HCT116 (cell line): ENCODE data around the gene MAGI3. TPM values are rescaled to one million over a fixed set of nuclear protein-coding genes. Genes with fewer than 3 reads are reported as not detected.

Experiments
- ATAC-seq: fragments of 200-7000 bp; cut with Tn5 transposase; 2 replicates; pipeline ENCODE4 v1.9.1; 2020; ENCODE audit warnings: mild to moderate bottlenecking, moderate library complexity
- BruUV-seq: library from RNA; stranded (reverse); fragments of 400-500 nt; replicated peaks from 2 replicates; lab custom pipeline; 2021; lab: Mats Ljungman, UMichigan
- CTCF ChIA-PET: fragments of 300-600 bp; sonication (Branson Sonifier 250); formaldehyde crosslinking; loops from one replicate; lab custom pipeline; 2021; ENCODE audit warnings: antibody characterized with exemption; lab: Charles Lee
- POLR2A ChIA-PET: fragments of 300-600, 350-600 bp; sonication (Branson Sonifier 250); formaldehyde crosslinking; loops from one replicate; lab custom pipeline; 2021; ENCODE audit warnings: antibody characterized with exemption; lab: Charles Lee
- RAD21 ChIA-PET, 2 experiments: fragments of 300-600 bp; sonication (Branson Sonifier 250); formaldehyde crosslinking; loops; one replicate each; lab custom pipeline; 2023; ENCODE audit warnings: low total read pairs in 2 of 2; ENCODE audit not compliant: uncharacterized antibody in 2 of 2, unreplicated experiment in 2 of 2, low non-redundant PET in 1 of 2; lab: Charles Lee
- DNase-seq: peaks from one replicate; pipeline ENCODE4 v3.0.0-alpha.2; 2010; ENCODE audit warnings: low read depth, low spot score
- H2AFZ ChIP-seq: fragments of 200-600 bp; shearing (Covaris generic), sonication (generic); 2 replicates; pipeline ENCODE4 v1.6.1; 2017; ENCODE audit warnings: low read depth, mixed run types, mixed read lengths, antibody characterized with exemption, low read length; ENCODE audit not compliant: poor library complexity, severe bottlenecking
- H3K27ac ChIP-seq: 2 replicates; pipeline ENCODE4 v1.5.1; 2012; ENCODE audit warnings: low read depth, low read length
- H3K27me3 ChIP-seq: fragments of 200-600 bp; sonication (generic); 2 replicates; pipeline ENCODE4 v1.6.1; 2016; ENCODE audit warnings: mixed run types, low read length, mixed read lengths; ENCODE audit not compliant: insufficient read depth
- H3K36me3 ChIP-seq, 2 experiments: fragments of 200-500 bp in 1 of 2; fragments of 200-600 bp in 1 of 2; sonication (Bioruptor generic) in 1 of 2; sonication (generic) in 1 of 2; 2 replicates each; pipeline versions ENCODE4 v1.5.1 to v1.6.1; 2014 to 2016; ENCODE audit warnings: low read length in 2 of 2, inconsistent platforms in 1 of 2, mixed read lengths in 1 of 2, mixed run types in 1 of 2; ENCODE audit not compliant: insufficient read depth in 2 of 2, control insufficient read depth in 1 of 2
- H3K4me1 ChIP-seq, 2 experiments: fragments of 200-600 bp in 1 of 2; sonication (generic) in 1 of 2; 2 replicates each; pipeline versions ENCODE4 v1.5.1 to v1.6.1; 2012 to 2017; ENCODE audit warnings: low read length in 2 of 2, inconsistent platforms in 1 of 2, mild to moderate bottlenecking in 1 of 2, mixed read lengths in 1 of 2, mixed run types in 1 of 2, moderate library complexity in 1 of 2; ENCODE audit not compliant: insufficient read depth in 2 of 2, control insufficient read depth in 1 of 2
- H3K4me2 ChIP-seq: fragments of 200-600 bp; sonication (generic); 2 replicates; pipeline ENCODE4 v1.6.1; 2017; ENCODE audit warnings: mixed run types, low read length, mixed read lengths
- H3K4me3 ChIP-seq, 2 experiments: fragments of 200-600 bp in 1 of 2; sonication (generic) in 1 of 2; replicated peaks in 1 of 2; 2 replicates each; pipeline ENCODE4 v1.5.1; 2011 to 2016; ENCODE audit warnings: low read length in 2 of 2, control low read depth in 1 of 2, low read depth in 1 of 2, mild to moderate bottlenecking in 1 of 2, mixed read lengths in 1 of 2, mixed run types in 1 of 2
- H3K79me2 ChIP-seq: fragments of 200-600 bp; sonication (generic); 2 replicates; pipeline ENCODE4 v1.6.1; 2017; ENCODE audit warnings: mild to moderate bottlenecking, mixed run types, low read length, moderate library complexity, mixed read lengths; ENCODE audit not compliant: insufficient read depth
- H3K9ac ChIP-seq: fragments of 200-600 bp; sonication (generic); 2 replicates; pipeline ENCODE4 v1.6.1; 2016; ENCODE audit warnings: low read length, mixed read lengths
- H3K9me2 ChIP-seq: fragments of 200-600 bp; sonication (generic), shearing (Covaris generic); 2 replicates; pipeline ENCODE4 v1.6.1; 2017; ENCODE audit warnings: mixed run types, mild to moderate bottlenecking, moderate library complexity; ENCODE audit not compliant: insufficient read depth
- H3K9me3 ChIP-seq, 2 experiments: fragments of 200-500 bp in 1 of 2; fragments of 200-600 bp in 1 of 2; sonication (Bioruptor generic) in 1 of 2; sonication (generic) in 1 of 2; 2 replicates each; pipeline ENCODE4 v1.6.1; 2014 to 2017; ENCODE audit warnings: low read length in 2 of 2, mixed read lengths in 2 of 2, inconsistent platforms in 1 of 2, low read depth in 1 of 2, mild to moderate bottlenecking in 1 of 2, mixed run types in 1 of 2, moderate library complexity in 1 of 2; ENCODE audit not compliant: control insufficient read depth in 1 of 2, insufficient read depth in 1 of 2
- H4K20me1 ChIP-seq: fragments of 200-600 bp; sonication (generic), shearing (Covaris generic); 2 replicates; pipeline ENCODE4 v1.6.1; 2017; ENCODE audit warnings: mixed run types, mild to moderate bottlenecking, moderate library complexity; ENCODE audit not compliant: insufficient read depth
- CTCF ChIP-seq, 3 experiments: fragments of 200-600 bp in 1 of 3; sonication (generic) in 1 of 3; IDR thresholded peaks in 2 of 3; conservative IDR thresholded peaks in 1 of 3; 2 replicates each; pipeline ENCODE4 v1.5.1; 2012 to 2017; ENCODE audit warnings: low read depth in 2 of 3, low read length in 2 of 3, antibody characterized with exemption in 1 of 3, borderline replicate concordance in 1 of 3, control low read depth in 1 of 3, mild to moderate bottlenecking in 1 of 3, mixed read lengths in 1 of 3, mixed run types in 1 of 3, moderate library complexity in 1 of 3; ENCODE audit not compliant: insufficient read depth in 1 of 3
- JUND ChIP-seq: IDR thresholded peaks from 2 replicates; pipeline ENCODE4 v1.6.1; 2012
- RAD21 ChIP-seq: IDR thresholded peaks from 2 replicates; pipeline ENCODE4 v1.6.1; 2012; ENCODE audit warnings: low read depth, mild to moderate bottlenecking
- ZFX ChIP-seq: fragments of 450-650 bp; IDR thresholded peaks from 2 replicates; pipeline ENCODE4 v1.6.1; 2017
- intact Hi-C: fragments of 100-400 bp; cut with micrococcal nuclease; formaldehyde crosslinking; loops from 2 replicates; pipeline ENCODE4 v1.10.0; 2022
- total RNA-seq: library from RNA; stranded (reverse); gene quantifications from one replicate; pipeline ENCODE4 v1.2.1, GENCODE V29; 2021; ENCODE audit not compliant: unreplicated experiment
- TF ChIP-seq, protein P1 (sequence below): IDR thresholded peaks from 2 replicates; pipeline ENCODE4 v1.6.1; 2012
- TF ChIP-seq, protein P2 (sequence below): IDR thresholded peaks from 2 replicates; pipeline ENCODE4 v1.6.1; 2011; ENCODE audit warnings: mild to moderate bottlenecking, low read length, moderate library complexity; ENCODE audit not compliant: insufficient replicate concordance; ENCODE audit errors: extremely low read depth

Gene MAGI3
- total RNA-seq, 1 experiment from 2014 or later = 11.8 TPM

DNA sequence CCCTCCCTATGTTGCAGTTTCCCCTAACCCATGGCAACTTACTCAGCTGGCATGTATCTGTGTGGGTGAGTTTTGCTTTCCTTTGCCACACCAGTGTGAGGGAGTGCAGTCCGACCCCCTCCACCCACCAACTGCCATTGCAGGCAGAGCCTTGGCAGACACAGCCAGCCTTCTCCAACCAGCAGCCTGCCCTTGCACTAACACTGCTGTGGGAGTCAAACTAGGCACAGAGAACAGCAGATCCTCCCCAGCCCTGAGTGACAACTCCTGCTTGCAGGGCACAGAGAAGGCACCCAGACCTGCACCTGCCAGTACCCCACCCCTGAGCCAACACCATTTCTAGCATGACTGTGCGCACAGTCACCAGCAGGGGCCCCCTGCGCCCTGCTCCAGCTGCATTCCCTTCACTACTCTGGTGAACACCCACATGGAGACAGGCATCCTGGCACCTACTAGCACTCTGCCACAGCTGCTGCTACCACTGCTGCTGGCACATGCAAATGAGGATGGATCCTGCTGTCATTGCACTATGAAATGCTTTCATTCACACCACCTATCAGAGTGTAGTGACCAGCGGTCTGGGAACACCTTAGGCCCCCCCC lies 98.4 kb downstream of the MAGI3 start:
- no TSS peak for BruUV-seq
- no peaks in the 10 kb centered on the region for H3K4me1 ChIP-seq
- POLR2A ChIA-PET = no interaction called here
- H3K27me3 ChIP-seq = no peaks in the 10 kb centered on the region
- peak; percentile 84 for ATAC-seq
- H3K27ac ChIP-seq = no peak overlapping the region
- intact Hi-C loops = no loop called here
- H3K79me2 ChIP-seq = 0 out of 2 replicates have a peak, but pooled peaks cover 6% of the 10 kb centered on the region
- H4K20me1 ChIP-seq = no peaks in the 10 kb centered on the region
- H2AFZ ChIP-seq = no peak overlapping the region
- peaks cover 0 to 6% of the 10 kb centered on the region in 2 experiments; a peak in 2 of 4 replicates for H3K9me3 ChIP-seq
- RAD21 ChIA-PET = no interaction called here
- H3K36me3 ChIP-seq = no peaks in the 10 kb centered on the region
- CTCF ChIA-PET = no interaction called here
- no peaks in the 10 kb centered on the region for H3K9me2 ChIP-seq
- TF ChIP-seq, protein P1, sequence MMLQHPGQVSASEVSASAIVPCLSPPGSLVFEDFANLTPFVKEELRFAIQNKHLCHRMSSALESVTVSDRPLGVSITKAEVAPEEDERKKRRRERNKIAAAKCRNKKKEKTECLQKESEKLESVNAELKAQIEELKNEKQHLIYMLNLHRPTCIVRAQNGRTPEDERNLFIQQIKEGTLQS = no peak
- no peak for TF ChIP-seq ZFX
- peak in 2 of 3 experiments; percentile 21 to 29; a peak in 3 of 6 replicates for TF ChIP-seq CTCF (IDR thresholded peaks at IDR 0.05 in 2 of 3, conservative IDR thresholded peaks at IDR 0.05 in 1 of 3; ENCODE audit: borderline replicate concordance in 1 of 3, insufficient read depth in 1 of 3, low read depth in 2 of 3, low read length in 2 of 3)
- peak; percentile 27; the same call in 1 of the 2 replicates for TF ChIP-seq RAD21
- no peak for TF ChIP-seq JUND
- TF ChIP-seq, protein P2, sequence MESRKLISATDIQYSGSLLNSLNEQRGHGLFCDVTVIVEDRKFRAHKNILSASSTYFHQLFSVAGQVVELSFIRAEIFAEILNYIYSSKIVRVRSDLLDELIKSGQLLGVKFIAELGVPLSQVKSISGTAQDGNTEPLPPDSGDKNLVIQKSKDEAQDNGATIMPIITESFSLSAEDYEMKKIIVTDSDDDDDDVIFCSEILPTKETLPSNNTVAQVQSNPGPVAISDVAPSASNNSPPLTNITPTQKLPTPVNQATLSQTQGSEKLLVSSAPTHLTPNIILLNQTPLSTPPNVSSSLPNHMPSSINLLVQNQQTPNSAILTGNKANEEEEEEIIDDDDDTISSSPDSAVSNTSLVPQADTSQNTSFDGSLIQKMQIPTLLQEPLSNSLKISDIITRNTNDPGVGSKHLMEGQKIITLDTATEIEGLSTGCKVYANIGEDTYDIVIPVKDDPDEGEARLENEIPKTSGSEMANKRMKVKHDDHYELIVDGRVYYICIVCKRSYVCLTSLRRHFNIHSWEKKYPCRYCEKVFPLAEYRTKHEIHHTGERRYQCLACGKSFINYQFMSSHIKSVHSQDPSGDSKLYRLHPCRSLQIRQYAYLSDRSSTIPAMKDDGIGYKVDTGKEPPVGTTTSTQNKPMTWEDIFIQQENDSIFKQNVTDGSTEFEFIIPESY = no peak
- H3K4me3 ChIP-seq = no peak overlapping the region
- H3K9ac ChIP-seq = no peak overlapping the region
- DNase-seq = no peak
- H3K4me2 ChIP-seq = no peak overlapping the region
